Trophoblast cell (in vitro differentiated cells and primary cell): ENCODE results near the gene SNTN.
A peak's percentile ranks its signal among the peaks of the same experiment; 100 is the strongest.

Experiments
- DNase-seq, 2 donors: peaks; one replicate each; pipeline ENCODE4 v3.0.0-alpha.2; 2016
- H2AFZ ChIP-seq: 2 replicates; pipeline ENCODE4 v1.6.1; 2013; ENCODE audit warnings: low read length, moderate library complexity, mild to moderate bottlenecking; ENCODE audit not compliant: insufficient read depth, poor library complexity
- H2AK5ac ChIP-seq: 2 replicates; pipeline ENCODE4 v1.6.1; 2013; ENCODE audit warnings: mild to moderate bottlenecking, low read length
- H2BK120ac ChIP-seq: 2 replicates; pipeline ENCODE4 v1.6.1; 2013; ENCODE audit warnings: low read length, mild to moderate bottlenecking, moderate library complexity; ENCODE audit not compliant: insufficient read depth, poor library complexity
- H2BK12ac ChIP-seq: 2 replicates; pipeline ENCODE4 v1.6.1; 2013; ENCODE audit warnings: mild to moderate bottlenecking, low read length, moderate library complexity
- H2BK5ac ChIP-seq: 2 replicates; pipeline ENCODE4 v1.6.1; 2013; ENCODE audit warnings: low read length, low read depth, moderate library complexity, mild to moderate bottlenecking; ENCODE audit not compliant: poor library complexity
- H3K14ac ChIP-seq: 2 replicates; pipeline ENCODE4 v1.6.1; 2013; ENCODE audit warnings: mild to moderate bottlenecking, low read length
- H3K18ac ChIP-seq: 2 replicates; pipeline ENCODE4 v1.6.1; 2013; ENCODE audit warnings: mild to moderate bottlenecking, low read length
- H3K23ac ChIP-seq: 2 replicates; pipeline ENCODE4 v1.6.1; 2013; ENCODE audit warnings: low read length
- H3K27ac ChIP-seq: 2 replicates; pipeline ENCODE4 v1.5.1; 2013; ENCODE audit warnings: low read depth, mild to moderate bottlenecking, inconsistent platforms, low read length, moderate library complexity
- H3K27me3 ChIP-seq: 2 replicates; pipeline ENCODE4 v1.6.1; 2013; ENCODE audit warnings: inconsistent platforms, mild to moderate bottlenecking, low read length, moderate library complexity; ENCODE audit not compliant: insufficient read depth
- H3K36me3 ChIP-seq, 2 experiments: 1 replicate in 1 of 2; 2 replicates in 1 of 2; pipeline ENCODE4 v1.6.1; 2013; ENCODE audit warnings: low read length in 2 of 2, mild to moderate bottlenecking in 2 of 2, moderate library complexity in 1 of 2; ENCODE audit not compliant: insufficient read depth in 2 of 2, control insufficient read depth in 1 of 2
- H3K4ac ChIP-seq: 2 replicates; pipeline ENCODE4 v1.6.1; 2013; ENCODE audit warnings: low read depth, mild to moderate bottlenecking, low read length, moderate library complexity
- H3K4me1 ChIP-seq, 2 experiments: 1 replicate in 1 of 2; 2 replicates in 1 of 2; pipeline ENCODE4 v1.6.1; 2013; ENCODE audit warnings: low read length in 2 of 2, mild to moderate bottlenecking in 2 of 2, moderate library complexity in 1 of 2; ENCODE audit not compliant: insufficient read depth in 2 of 2, control insufficient read depth in 1 of 2
- H3K4me2 ChIP-seq: 2 replicates; pipeline ENCODE4 v1.6.1; 2013; ENCODE audit warnings: inconsistent platforms, mild to moderate bottlenecking, low read length, moderate library complexity
- H3K4me3 ChIP-seq: 2 replicates; pipeline ENCODE4 v1.5.1; 2013; ENCODE audit warnings: mild to moderate bottlenecking, low read depth, low read length, inconsistent platforms
- H3K79me1 ChIP-seq: one replicate; pipeline ENCODE4 v1.6.1; 2013; ENCODE audit warnings: low read length
- H3K79me2 ChIP-seq: 2 replicates; pipeline ENCODE4 v1.6.1; 2013; ENCODE audit warnings: low read length, mild to moderate bottlenecking; ENCODE audit not compliant: control insufficient read depth, insufficient read depth, poor library complexity
- H3K9ac ChIP-seq: 2 replicates; pipeline ENCODE4 v1.6.1; 2013; ENCODE audit warnings: mild to moderate bottlenecking, low read length
- H3K9me3 ChIP-seq: 2 replicates; pipeline ENCODE4 v1.6.1; 2013; ENCODE audit warnings: low read depth, mild to moderate bottlenecking, control low read depth, inconsistent platforms, low read length; ENCODE audit not compliant: insufficient read depth
- H4K12ac ChIP-seq: 2 replicates; pipeline ENCODE4 v1.6.1; 2013; ENCODE audit warnings: low read depth, mild to moderate bottlenecking, low read length, moderate library complexity
- H4K8ac ChIP-seq: 2 replicates; pipeline ENCODE4 v1.6.1; 2013; ENCODE audit warnings: low read depth, mild to moderate bottlenecking, low read length, moderate library complexity
- H4K91ac ChIP-seq: one replicate; pipeline ENCODE4 v1.6.1; 2013; ENCODE audit warnings: low read depth, mild to moderate bottlenecking, low read length, moderate library complexity
- WGBS: extraction: QIAGEN DNeasy Blood & Tissue Kit; methylation state at CpG from one replicate; pipeline ENCODE4 v1.1.7; 2013; ENCODE audit warnings: missing lambda C conversion rate; ENCODE audit not compliant: insufficient read length, insufficient coverage; ENCODE audit errors: extremely low coverage; 5-methylcytosine and 5-hydroxymethylcytosine counted together

Gene SNTN

DNA sequence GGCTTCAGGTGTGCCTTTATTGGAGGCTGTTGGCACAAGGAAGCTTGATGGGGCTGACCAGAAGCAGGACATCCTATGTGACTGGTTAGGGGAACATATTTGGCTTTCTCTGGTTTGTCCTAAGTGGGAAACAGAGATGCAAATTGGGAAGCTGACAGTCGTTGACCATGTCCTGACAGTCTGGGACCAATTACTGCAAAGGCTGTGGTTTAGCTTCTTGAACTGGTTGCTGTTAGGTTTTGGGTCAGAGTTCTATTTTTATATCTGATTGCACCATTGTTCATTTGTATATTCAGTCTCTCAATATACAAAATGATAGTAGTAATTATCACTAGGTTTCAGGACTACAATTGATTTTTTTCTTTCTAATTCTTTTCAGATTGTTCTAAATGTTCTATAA lies 36.8 kb downstream of the SNTN start:
- H3K79me2 ChIP-seq = no peaks in the 10 kb centered on the region
- no peaks in the 10 kb centered on the region for H3K79me1 ChIP-seq
- H2BK5ac ChIP-seq = no peak overlapping the region
- no peak overlapping the region for H2AK5ac ChIP-seq
- H3K23ac ChIP-seq = no peak overlapping the region
- DNase-seq = no peak
- no peak overlapping the region for H2BK120ac ChIP-seq
- no peaks in the 10 kb centered on the region for H3K36me3 ChIP-seq
- no peaks in the 10 kb centered on the region for H3K4me1 ChIP-seq
- no peak overlapping the region for H2BK12ac ChIP-seq
- no peak overlapping the region for H3K14ac ChIP-seq
- no peak overlapping the region for H3K4me3 ChIP-seq
- no CpG with 5 or more reads among the region's 1 CpG for WGBS
- no peak overlapping the region for H3K27ac ChIP-seq
- peaks cover 5% of the 10 kb centered on the region for H3K9me3 ChIP-seq
- no peak overlapping the region for H4K12ac ChIP-seq
- no peak overlapping the region for H3K4ac ChIP-seq
- H3K18ac ChIP-seq = no peak overlapping the region
- no peak overlapping the region for H2AFZ ChIP-seq
- H3K27me3 ChIP-seq = no peaks in the 10 kb centered on the region
- no peak overlapping the region for H3K9ac ChIP-seq
- no peak overlapping the region for H3K4me2 ChIP-seq
- no peak overlapping the region for H4K8ac ChIP-seq
- no peak overlapping the region for H4K91ac ChIP-seq

DNA sequence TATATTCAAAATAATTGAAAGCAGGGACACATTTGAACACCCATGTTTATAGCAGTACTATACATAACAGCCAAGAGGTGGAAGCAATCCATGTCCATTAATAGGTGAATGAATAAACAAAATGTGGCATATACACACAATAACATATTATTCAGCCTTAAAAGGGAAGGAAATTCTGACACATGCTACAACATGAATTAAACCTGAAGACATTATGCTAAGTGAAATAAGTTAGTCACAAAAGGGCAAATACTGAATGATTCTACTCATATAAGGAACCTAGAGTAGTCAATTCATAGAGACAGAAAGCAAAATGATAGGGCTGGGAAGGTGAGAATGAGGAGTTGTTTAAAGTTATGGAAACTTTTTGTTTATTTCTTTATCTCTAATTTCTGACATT lies 40.9 kb downstream of the SNTN start:
- Histone ChIP-seq H4K8ac (no peak overlapping the region), H3K9me3 (peaks cover 6% of the 10 kb centered on the region), H4K12ac (no peak overlapping the region), H3K4me3 (no peak overlapping the region), H2BK12ac (no peak overlapping the region), H3K27ac (no peak overlapping the region), H3K79me2 (no peaks in the 10 kb centered on the region), H3K4me2 (no peak overlapping the region), H2AFZ (no peak overlapping the region), H3K36me3 (no peaks in the 10 kb centered on the region), H2BK120ac (no peak overlapping the region), H3K23ac (no peak overlapping the region), H3K14ac (no peak overlapping the region), H3K4ac (no peak overlapping the region), H4K91ac (no peak overlapping the region), H2AK5ac (no peak overlapping the region), H3K79me1 (no peaks in the 10 kb centered on the region), H3K27me3 (no peaks in the 10 kb centered on the region), H3K4me1 (no peaks in the 10 kb centered on the region), H3K9ac (no peak overlapping the region), H3K18ac (no peak overlapping the region), H2BK5ac (no peak overlapping the region)
- DNase-seq = peak in 1 of 2 donors; percentile 34

GRCh38 chr3:63705092-63705645 lies 52.7 kb downstream of the SNTN start:
- H3K4me1 ChIP-seq = peaks cover 3 to 6% of the 10 kb centered on the region in 2 experiments
- H3K18ac ChIP-seq = no peak overlapping the region
- no peak overlapping the region for H2AFZ ChIP-seq
- no peak overlapping the region for H3K9ac ChIP-seq
- no peaks in the 10 kb centered on the region for H3K36me3 ChIP-seq
- no peaks in the 10 kb centered on the region for H3K79me2 ChIP-seq
- H4K91ac ChIP-seq = no peak overlapping the region
- no peak overlapping the region for H3K27ac ChIP-seq
- no peak overlapping the region for H2BK5ac ChIP-seq
- no peak overlapping the region for H3K14ac ChIP-seq
- no peak overlapping the region for H2BK12ac ChIP-seq
- H3K4ac ChIP-seq = no peak overlapping the region
- no peak overlapping the region for H3K23ac ChIP-seq
- no peak overlapping the region for H2AK5ac ChIP-seq
- H3K79me1 ChIP-seq = no peaks in the 10 kb centered on the region
- WGBS = no CpG with 5 or more reads among the region's 4 CpGs
- H4K8ac ChIP-seq = no peak overlapping the region
- no peak for DNase-seq
- H2BK120ac ChIP-seq = no peak overlapping the region
- H4K12ac ChIP-seq = no peak overlapping the region
- no peak overlapping the region for H3K4me2 ChIP-seq
- no peaks in the 10 kb centered on the region for H3K9me3 ChIP-seq
- H3K4me3 ChIP-seq = no peak overlapping the region
- H3K27me3 ChIP-seq = no peaks in the 10 kb centered on the region

- H3K27me3 ChIP-seq = no peaks in the 10 kb centered on the region
- no peak overlapping the region for H3K23ac ChIP-seq
- no peak overlapping the region for H2BK12ac ChIP-seq
- H4K12ac ChIP-seq = no peak overlapping the region
- no peak overlapping the region for H2BK5ac ChIP-seq
- H3K27ac ChIP-seq = no peak overlapping the region
- H3K9ac ChIP-seq = no peak overlapping the region
- no peak overlapping the region for H3K4ac ChIP-seq
- H3K79me1 ChIP-seq = no peaks in the 10 kb centered on the region
- no CpG with 5 or more reads among the region's 4 CpGs for WGBS
- no peak overlapping the region for H3K14ac ChIP-seq
- no peak overlapping the region for H2BK120ac ChIP-seq
- DNase-seq = peak; percentile 3 to 33
- no peak overlapping the region for H4K8ac ChIP-seq
- H3K18ac ChIP-seq = no peak overlapping the region
- no peak overlapping the region for H2AFZ ChIP-seq
- no peak overlapping the region for H3K4me3 ChIP-seq
- H3K79me2 ChIP-seq = no peaks in the 10 kb centered on the region
- no peak overlapping the region for H4K91ac ChIP-seq
- H2AK5ac ChIP-seq = no peak overlapping the region
- no peak overlapping the region for H3K4me2 ChIP-seq
- H3K4me1 ChIP-seq = peaks cover 3 to 6% of the 10 kb centered on the region in 2 experiments
- no peaks in the 10 kb centered on the region for H3K36me3 ChIP-seq
- no peaks in the 10 kb centered on the region for H3K9me3 ChIP-seq
Observed at GRCh38 chr3:63706321-63707085, 54.0 kb downstream of the SNTN start.
